Measurements from ENCODE around the gene XNDC1N. TPM values are rescaled to one million over a fixed set of nuclear protein-coding genes. Genes with fewer than 3 reads are reported as not detected.

The XNDC1N gene
- total and polyA plus RNA-seq, 2 of the 13 experiments (the other 11 are each of a cell fraction or from before 2014, with no cell fraction given), result 3.4 to 7.5 TPM

DNA sequence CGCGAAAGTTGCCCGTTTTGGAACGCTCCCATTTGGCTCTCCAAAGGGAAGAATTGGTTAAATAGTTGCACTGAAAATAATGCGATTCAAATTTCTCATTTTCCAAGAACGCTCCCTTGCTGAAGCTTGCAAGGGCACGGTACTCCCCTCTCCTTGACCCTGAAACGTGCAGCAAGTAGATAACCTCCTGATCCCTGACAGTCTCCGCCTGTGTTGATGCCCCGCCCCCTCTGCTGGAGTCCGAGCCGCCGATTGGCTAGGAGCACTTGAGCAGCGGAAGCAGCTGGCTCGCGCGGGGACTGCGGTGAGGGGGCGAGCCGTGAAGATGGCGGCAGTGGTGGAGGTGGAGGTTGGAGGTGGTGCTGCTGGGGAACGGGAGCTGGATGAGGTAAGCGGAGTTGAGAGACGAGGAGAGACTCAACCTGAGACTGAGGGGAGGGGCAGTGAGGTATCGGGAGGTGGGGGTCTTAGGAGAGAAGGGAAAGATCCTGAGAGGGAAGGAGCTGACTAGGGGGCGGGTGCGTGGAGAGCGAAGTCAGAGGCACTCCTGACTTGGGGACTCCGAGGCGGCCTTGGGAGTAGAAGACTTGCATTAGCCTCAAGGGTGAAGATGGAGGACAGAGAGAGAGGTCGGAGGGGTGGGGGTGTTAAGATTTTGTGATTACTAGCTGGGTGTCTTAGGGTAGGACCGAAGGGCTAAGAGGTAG, 496 bp upstream of the XNDC1N start, which contains the start of gene RNF121 (continued):
- TF ChIP-seq, protein P1, sequence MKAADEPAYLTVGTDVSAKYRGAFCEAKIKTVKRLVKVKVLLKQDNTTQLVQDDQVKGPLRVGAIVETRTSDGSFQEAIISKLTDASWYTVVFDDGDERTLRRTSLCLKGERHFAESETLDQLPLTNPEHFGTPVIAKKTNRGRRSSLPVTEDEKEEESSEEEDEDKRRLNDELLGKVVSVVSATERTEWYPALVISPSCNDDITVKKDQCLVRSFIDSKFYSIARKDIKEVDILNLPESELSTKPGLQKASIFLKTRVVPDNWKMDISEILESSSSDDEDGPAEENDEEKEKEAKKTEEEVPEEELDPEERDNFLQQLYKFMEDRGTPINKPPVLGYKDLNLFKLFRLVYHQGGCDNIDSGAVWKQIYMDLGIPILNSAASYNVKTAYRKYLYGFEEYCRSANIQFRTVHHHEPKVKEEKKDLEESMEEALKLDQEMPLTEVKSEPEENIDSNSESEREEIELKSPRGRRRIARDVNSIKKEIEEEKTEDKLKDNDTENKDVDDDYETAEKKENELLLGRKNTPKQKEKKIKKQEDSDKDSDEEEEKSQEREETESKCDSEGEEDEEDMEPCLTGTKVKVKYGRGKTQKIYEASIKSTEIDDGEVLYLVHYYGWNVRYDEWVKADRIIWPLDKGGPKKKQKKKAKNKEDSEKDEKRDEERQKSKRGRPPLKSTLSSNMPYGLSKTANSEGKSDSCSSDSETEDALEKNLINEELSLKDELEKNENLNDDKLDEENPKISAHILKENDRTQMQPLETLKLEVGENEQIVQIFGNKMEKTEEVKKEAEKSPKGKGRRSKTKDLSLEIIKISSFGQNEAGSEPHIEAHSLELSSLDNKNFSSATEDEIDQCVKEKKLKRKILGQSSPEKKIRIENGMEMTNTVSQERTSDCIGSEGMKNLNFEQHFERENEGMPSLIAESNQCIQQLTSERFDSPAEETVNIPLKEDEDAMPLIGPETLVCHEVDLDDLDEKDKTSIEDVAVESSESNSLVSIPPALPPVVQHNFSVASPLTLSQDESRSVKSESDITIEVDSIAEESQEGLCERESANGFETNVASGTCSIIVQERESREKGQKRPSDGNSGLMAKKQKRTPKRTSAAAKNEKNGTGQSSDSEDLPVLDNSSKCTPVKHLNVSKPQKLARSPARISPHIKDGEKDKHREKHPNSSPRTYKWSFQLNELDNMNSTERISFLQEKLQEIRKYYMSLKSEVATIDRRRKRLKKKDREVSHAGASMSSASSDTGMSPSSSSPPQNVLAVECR (CRISPR knock-in tag; IDR thresholded peaks at IDR 0.05; ENCODE audit: borderline replicate concordance), result peak; percentile 90
- TF ChIP-seq ZMYM2 (CRISPR knock-in tag; IDR thresholded peaks at IDR 0.05) (no peak), MAFF (IDR thresholded peaks at IDR 0.05; ENCODE audit: low read depth, low read length) (no peak), POGZ (CRISPR knock-in tag; IDR thresholded peaks at IDR 0.05) (peak; percentile 52), ZNF619 (CRISPR knock-in tag; IDR thresholded peaks at IDR 0.05) (0 out of 2 replicates have a peak, but pooled peaks have one; percentile 29), NR2C2 (CRISPR knock-in tag; IDR thresholded peaks at IDR 0.05; ENCODE audit: borderline replicate concordance) (peak; percentile 98), TOE1 (CRISPR knock-in tag; IDR thresholded peaks at IDR 0.05) (no peak), SRSF9 (IDR thresholded peaks at IDR 0.05; ENCODE audit: borderline replicate concordance, insufficient read depth, low read depth, low read length, poor library complexity, severe bottlenecking) (no peak), ZFP37 (CRISPR knock-in tag; IDR thresholded peaks at IDR 0.05; ENCODE audit: borderline replicate concordance) (no peak), NCOA2 (CRISPR knock-in tag; IDR thresholded peaks at IDR 0.05) (no peak), ZNF343 (CRISPR knock-in tag; IDR thresholded peaks at IDR 0.05) (no peak), SMC3 (IDR thresholded peaks at IDR 0.05; ENCODE audit: low read length) (no peak), CHD4 (IDR thresholded peaks at IDR 0.05; ENCODE audit: borderline replicate concordance, low read length) (0 out of 2 replicates have a peak, but pooled peaks have one; percentile 45), ZNF451 (CRISPR knock-in tag; IDR thresholded peaks at IDR 0.05) (no peak), ZNF747 (CRISPR knock-in tag; IDR thresholded peaks at IDR 0.05; ENCODE audit: borderline replicate concordance) (no peak), KDM5A (IDR thresholded peaks at IDR 0.05; ENCODE audit: borderline replicate concordance, low read length) (peak; percentile 86)
- TF ChIP-seq, protein P2, sequence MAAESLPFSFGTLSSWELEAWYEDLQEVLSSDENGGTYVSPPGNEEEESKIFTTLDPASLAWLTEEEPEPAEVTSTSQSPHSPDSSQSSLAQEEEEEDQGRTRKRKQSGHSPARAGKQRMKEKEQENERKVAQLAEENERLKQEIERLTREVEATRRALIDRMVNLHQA (CRISPR knock-in tag; IDR thresholded peaks at IDR 0.05), result no peak
- TF ChIP-seq, protein P3, sequence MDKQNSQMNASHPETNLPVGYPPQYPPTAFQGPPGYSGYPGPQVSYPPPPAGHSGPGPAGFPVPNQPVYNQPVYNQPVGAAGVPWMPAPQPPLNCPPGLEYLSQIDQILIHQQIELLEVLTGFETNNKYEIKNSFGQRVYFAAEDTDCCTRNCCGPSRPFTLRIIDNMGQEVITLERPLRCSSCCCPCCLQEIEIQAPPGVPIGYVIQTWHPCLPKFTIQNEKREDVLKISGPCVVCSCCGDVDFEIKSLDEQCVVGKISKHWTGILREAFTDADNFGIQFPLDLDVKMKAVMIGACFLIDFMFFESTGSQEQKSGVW (CRISPR knock-in tag; IDR thresholded peaks at IDR 0.05; ENCODE audit: borderline replicate concordance), result no peak
- TF ChIP-seq, protein P4, sequence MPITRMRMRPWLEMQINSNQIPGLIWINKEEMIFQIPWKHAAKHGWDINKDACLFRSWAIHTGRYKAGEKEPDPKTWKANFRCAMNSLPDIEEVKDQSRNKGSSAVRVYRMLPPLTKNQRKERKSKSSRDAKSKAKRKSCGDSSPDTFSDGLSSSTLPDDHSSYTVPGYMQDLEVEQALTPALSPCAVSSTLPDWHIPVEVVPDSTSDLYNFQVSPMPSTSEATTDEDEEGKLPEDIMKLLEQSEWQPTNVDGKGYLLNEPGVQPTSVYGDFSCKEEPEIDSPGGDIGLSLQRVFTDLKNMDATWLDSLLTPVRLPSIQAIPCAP (CRISPR knock-in tag; IDR thresholded peaks at IDR 0.05; ENCODE audit: low read depth), result no peak
- TF ChIP-seq, protein P5, sequence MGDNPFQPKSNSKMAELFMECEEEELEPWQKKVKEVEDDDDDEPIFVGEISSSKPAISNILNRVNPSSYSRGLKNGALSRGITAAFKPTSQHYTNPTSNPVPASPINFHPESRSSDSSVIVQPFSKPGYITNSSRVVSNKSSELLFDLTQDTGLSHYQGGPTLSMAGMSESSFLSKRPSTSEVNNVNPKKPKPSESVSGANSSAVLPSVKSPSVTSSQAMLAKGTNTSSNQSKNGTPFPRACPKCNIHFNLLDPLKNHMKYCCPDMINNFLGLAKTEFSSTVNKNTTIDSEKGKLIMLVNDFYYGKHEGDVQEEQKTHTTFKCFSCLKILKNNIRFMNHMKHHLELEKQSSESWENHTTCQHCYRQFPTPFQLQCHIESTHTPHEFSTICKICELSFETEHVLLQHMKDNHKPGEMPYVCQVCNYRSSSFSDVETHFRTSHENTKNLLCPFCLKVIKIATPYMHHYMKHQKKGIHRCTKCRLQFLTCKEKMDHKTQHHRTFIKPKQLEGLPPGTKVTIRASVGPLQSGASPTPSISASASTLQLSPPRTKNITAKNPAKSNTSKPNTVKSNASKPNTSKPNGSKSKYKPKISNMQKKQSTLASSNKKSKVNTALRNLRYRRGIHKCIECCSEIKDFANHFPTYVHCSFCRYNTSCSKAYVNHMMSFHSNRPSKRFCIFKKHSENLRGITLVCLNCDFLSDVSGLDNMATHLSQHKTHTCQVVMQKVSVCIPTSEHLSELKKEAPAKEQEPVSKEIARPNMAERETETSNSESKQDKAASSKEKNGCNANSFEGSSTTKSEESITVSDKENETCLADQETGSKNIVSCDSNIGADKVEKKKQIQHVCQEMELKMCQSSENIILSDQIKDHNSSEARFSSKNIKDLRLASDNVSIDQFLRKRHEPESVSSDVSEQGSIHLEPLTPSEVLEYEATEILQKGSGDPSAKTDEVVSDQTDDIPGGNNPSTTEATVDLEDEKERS (CRISPR knock-in tag; IDR thresholded peaks at IDR 0.05), result no peak
